Measurements from ENCODE around the gene BBS5. TPM values are rescaled to one million over a fixed set of nuclear protein-coding genes. Genes with fewer than 3 reads are reported as not detected.
A peak's percentile ranks its signal among the peaks of the same experiment; 100 is the strongest.
"Not testable (repeated sequence)": the region's sequence is repeated elsewhere in the genome, so short reads cannot be mapped to it uniquely, and the experiment has no call there.

BBS5 gene
- total RNA-seq, 1 donor from 2014 or later, result 5.5 TPM

DNA sequence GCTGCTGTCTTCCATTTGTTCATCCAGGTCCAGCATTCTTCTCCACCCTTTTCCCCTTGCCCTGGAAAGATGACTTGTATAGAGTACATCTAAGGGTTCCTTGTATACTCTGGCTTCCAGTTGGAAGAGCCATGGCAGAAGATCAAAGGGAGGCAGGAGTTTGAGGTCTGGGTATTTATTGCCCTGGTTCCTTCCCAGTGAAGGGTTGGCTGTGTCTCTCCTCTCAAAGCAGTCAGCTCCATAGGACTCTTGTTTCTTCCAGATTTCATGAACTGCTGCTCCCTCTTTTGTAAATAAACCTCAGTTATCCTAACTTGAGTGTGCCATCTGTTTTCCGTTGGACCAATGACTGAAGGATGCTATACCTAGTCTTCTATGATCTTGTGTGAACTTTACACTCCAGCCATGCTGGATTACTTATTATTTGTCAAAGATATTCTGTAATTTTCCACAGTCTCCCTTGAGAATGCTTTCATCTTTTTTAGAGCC, 6.4 kb downstream of the BBS5 start:
- DNase-seq (ENCODE audit: extremely low read depth, low read depth, low spot score), result no peak

DNA sequence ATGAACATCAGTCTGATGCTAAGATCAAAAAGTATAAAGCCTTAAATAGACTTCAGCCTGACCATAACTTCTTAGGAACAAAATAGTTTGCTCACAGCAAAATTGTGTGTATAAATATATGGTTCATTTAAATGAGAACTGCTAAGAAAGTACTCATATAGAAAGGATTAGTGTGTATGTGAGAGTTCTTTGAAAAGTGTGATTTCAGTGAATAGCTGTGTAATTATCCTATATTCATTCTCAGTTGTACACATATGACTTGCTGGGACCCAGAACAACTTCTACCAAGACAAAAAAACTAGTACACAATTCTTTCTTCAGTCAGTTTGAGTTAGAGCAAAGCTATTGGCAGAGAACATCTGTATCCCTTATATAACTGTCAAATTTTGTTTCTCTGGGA, 7.2 kb downstream of the BBS5 start:
- DNase-seq (ENCODE audit: extremely low read depth, low read depth, low spot score), result no peak

DNA sequence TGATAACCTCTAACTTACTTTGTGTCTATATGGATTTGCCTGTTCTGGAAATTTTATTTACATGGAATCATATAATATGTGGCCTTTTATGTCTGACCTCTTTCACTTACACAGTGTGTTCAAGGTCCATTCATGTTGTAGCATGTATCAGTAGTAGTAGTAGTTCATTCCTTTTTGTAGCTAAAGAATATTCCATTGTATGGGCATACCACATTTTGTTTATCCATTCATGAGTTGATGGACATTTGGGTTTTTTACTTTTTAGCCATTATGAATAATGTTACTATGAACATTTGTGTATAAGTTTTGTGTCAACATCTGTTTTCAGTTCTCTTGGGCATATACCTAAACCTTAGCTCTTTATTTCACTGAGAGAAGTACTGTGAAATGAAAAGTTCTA, 11.5 kb downstream of the BBS5 start:
- no peak for DNase-seq (ENCODE audit: extremely low read depth, low read depth, low spot score)

DNA sequence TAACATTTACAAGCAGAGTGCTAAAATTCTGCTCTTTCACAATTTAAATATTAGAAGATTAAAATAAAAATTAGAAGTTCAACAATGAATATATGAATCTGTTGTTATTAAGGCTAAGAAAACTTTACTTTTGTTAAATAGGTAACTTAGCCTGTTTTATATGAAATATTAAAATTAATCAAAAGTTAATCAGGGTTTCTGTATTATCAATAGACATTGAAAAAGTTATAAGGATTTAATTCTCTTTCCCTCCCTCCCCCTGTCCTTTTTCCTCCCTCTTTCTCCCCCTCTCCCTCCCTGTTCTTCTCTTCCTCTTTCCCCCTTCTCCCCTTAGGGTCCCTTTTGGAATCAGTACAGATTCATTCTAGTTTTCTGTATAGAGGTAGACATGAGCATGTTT, 12.1 kb downstream of the BBS5 start:
- DNase-seq (ENCODE audit: extremely low read depth, low read depth, low spot score), result no peak

DNA sequence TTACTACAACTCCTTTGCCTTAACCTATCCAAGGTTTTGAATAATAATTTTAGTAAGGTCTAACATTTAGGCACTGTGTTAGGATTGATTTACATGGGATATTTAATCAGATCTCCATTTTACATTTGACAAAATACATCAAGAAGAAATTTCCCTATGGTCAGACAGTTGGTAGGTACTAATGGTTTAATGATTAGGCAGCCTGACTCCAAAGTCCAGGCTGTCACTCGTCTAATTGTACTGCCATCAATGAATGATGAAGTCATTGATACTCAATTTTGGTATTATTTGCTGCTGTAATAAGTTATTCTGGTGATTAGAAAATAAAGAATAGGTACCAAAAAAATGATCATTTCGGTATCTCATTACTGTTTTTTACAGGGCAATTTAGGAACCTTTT, 14.1 kb downstream of the BBS5 start:
- no peak for DNase-seq (ENCODE audit: extremely low read depth, low read depth, low spot score)

DNA sequence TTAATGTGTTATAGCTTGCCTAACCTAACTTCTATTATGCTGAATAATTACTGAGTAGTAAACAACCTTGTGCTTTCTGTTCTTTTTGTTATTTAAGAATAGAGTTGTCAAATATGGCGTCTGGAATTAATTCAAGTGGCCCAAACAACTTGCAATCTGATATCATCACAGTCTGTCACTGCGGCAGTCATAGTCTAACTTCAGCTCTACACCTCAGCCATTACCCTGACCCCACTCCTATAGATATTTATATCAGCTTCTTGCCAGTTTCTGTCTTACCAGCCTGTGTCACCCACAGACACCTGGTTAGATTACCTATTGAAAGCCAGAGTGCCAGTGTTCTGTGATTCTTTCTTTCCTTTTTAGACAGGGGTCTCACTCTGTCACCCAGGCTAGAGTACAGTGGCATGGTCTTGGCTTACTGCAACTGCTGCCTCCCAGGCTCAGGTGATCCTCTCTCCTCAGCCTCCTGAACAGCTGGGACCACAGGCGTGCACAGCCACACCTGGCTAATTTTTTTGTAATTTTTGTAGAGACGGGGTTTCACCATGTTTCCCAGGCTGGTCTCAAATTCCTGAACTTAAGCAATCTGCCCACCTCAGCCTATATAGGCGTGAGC, 16.1 kb downstream of the BBS5 start:
- DNase-seq (ENCODE audit: extremely low read depth, low read depth, low spot score), result no peak

DNA sequence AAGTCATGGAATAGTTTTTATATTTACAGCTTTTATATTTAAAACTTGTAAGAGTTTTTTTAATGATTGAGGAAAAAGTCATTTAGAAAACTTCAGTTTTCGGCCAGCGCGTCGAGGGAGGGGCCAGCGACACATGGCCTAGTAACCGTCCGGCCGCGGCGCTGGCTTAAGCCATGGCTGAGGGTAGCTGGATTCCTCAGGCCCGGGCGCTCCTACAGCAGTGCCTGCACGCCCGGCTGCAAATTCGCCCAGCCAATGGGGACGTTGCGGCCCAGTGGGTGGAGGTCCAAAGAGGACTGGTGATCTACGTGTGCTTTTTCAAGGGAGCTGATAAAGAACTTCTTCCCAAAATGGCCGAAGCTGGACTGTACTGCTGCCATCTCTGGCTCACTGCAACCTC, 25.4 kb downstream of the BBS5 start:
- DNase-seq (ENCODE audit: extremely low read depth, low read depth, low spot score), result no peak

DNA sequence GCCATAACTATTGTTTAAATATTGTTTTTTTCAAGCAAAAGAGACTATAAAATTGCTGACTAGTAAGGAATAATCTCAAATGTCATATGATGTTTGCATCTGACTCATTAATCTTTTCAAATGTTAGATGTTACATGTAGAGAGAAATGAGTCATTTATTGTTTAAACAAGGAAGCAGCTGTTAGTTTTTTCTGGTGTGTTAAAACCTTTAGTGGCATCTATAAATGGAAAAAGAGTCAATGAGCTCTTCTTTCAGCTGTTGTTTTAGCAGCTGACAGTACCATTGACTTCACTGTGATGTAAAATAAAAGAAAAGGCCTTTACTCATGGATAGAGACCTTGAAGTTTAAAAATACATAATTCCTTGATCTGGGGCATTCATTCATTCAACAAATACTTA, 28.4 kb downstream of the BBS5 start:
- DNase-seq (ENCODE audit: extremely low read depth, low read depth, low spot score), result peak; percentile 73

DNA sequence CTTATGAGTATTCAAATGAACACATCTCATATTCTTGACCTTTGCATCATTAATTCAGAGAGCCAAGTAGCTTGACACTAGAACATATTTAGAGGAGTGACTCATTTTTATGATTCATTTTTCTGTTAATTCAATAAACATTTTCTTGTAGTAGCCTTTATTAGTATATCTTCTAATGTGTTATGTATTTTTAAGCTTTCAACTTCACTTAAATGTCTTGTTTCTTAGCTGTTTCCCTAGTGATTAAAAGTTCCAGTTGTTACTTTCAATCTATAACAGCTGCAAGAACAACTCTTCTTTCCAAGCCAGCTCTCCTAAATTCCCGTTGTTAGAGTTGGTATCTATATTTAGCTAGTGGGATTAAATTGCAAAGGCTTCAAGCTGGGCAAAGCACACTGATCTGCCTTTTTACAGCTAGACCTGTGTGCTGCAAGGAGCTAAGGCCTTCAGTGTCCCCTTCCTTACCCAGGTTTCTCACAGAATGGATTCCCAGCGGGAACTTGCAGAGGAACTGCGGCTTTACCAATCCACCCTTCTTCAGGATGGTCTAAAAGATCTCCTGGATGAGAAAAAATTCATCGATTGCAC, 30.1 kb downstream of the BBS5 start, which contains the start of gene KLHL41:
Gene KLHL41 (plus strand): TSS at position 405 of the 588 bp plus-strand sequence. CDS start 77 bp downstream, at position 482.
- no peak for DNase-seq (ENCODE audit: extremely low read depth, low read depth, low spot score)

DNA sequence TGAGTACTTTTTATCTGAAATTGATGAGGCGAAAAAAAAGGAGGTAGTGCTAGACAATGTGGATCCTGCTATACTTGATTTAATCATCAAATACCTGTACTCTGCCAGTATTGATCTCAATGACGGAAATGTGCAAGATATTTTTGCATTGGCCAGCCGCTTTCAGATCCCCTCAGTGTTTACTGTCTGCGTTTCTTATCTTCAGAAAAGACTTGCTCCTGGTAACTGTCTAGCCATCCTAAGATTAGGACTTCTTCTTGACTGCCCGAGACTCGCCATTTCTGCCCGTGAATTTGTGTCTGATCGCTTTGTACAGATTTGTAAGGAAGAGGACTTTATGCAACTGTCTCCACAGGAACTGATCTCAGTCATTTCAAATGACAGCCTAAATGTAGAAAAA, 30.7 kb downstream of the BBS5 start:
- DNase-seq (ENCODE audit: extremely low read depth, low read depth, low spot score), result no peak

DNA sequence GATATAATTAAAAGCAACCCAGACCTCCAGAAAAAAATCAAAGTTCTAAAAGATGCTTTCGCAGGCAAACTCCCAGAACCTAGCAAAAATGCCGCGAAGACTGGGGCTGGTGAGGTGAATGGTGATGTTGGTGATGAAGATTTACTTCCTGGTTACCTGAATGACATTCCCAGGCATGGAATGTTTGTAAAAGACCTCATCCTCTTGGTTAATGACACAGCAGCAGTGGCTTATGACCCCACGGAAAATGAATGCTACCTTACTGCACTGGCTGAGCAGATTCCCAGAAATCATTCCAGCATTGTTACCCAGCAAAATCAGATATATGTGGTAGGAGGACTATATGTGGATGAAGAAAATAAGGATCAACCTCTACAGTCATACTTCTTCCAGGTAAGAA, 31.2 kb downstream of the BBS5 start:
- DNase-seq (ENCODE audit: extremely low read depth, low read depth, low spot score), result no peak

DNA sequence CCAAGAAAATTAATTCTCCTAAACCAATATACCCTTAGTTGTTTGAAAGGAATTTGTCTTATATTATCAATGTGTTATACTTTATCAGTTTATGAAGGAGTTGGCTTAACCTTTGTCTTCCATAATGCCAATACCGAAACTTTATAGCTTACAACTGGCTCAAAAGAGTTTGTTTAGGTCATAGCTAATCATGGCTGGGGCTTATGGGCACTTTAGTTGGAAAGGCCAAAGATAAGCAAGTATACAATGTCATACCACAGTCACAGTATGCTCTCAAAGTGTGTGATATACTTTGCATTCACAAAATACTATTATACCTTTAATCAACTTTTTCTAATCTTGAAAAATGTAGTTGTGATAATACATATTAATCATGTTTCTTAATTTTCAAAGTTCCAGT, 32.5 kb downstream of the BBS5 start:
- no peak for DNase-seq (ENCODE audit: extremely low read depth, low read depth, low spot score)

DNA sequence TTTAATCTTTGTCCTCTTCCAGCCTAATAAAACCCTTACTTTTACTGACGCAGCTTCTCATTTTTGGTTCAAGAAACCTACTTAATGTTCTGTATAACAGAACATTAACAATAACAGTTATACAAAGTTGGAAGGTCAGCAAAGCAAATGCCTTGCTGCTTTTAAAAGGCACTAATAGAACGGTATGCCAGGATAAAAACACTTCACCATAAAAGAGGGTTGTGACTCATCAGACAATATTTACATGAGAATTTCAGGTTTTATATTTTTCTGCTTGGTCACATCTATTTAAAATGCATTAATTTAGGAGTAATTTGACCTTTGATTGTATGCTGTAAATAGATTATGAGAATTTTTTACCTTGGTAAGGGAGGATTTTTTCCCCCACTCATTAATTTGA, 33.2 kb downstream of the BBS5 start:
- no peak for DNase-seq (ENCODE audit: extremely low read depth, low read depth, low spot score)

DNA sequence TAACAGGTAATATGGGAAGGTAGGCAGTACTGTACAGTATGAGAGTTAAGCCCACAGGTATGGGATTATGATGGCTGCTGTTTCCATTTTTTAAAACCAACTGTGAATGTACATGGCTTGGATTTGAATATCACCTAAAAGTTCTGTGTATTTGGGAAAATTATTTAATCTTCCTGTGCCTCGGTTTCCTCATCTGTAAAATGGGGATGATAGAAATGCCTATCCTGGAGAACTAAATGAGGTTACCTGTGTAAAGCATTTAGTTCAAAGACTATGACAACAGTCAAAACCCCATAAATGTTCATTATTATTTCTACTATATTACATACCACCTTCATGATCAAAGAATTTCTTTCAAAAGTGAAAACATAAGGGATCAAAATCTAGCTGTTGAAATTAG, 33.8 kb downstream of the BBS5 start:
- no peak for DNase-seq (ENCODE audit: extremely low read depth, low read depth, low spot score)

DNA sequence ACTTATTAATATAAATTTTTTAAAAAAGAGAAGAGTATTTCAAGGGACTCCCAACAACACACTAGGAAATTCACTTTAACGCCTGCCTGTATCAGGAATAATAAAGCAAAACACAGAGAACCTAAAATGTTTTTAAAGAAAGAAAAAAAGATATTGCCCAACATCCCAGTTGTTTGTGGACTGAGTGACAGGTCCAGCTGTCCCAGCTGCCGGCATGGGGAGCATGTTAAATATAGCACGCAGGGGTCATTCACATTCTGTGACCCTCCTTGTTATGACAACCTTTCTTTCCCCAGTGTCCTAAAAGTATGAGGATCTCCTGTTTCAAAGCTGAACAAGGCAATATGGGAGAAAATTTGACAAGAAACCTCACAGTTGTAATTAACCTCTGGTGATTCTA, 34.6 kb downstream of the BBS5 start:
- no peak for DNase-seq (ENCODE audit: extremely low read depth, low read depth, low spot score)

DNA sequence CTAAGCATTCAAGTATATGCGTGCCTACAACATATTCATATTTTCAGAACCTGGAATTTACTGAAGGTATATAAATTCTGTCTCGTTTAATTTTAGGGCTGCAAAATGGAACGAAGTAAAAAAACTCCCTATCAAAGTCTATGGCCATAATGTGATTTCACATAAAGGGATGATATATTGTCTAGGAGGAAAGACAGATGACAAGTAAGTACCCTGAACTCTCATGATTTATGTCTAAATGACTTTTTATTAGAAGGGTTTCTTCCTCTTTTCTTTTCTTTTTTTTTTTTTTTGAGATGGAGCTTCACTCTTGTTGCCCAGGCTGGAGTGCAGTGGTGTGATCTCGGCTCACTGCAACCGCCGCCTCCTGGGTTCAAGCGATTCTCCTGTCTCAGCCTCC, 35.5 kb downstream of the BBS5 start:
- not testable (repeated sequence) for DNase-seq (ENCODE audit: extremely low read depth, low read depth, low spot score)

DNA sequence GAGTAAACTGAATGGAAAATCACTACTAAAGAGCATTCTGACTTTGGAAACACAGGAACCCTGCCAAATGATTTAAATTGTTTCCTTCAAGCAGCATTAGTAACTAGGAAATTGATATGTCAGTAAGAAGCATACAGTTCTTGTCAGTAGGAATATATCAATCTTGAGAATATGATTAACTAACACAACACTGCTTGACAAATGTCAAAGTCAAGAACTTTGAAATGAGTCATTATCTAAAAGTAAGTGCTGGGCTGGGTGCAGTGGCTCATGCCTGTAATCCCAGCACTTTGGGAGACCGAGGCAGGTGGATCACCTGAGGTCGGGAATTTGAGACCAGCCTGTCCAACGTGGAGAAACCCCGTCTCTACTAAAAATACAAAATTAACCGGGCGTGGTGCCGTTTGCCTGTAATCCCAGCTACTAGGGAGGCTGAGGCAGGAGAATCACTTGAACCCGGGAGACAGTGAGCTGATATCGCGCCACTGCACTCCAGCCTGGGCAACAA, 37.2 kb downstream of the BBS5 start:
- not testable (repeated sequence) for DNase-seq (ENCODE audit: extremely low read depth, low read depth, low spot score)

DNA sequence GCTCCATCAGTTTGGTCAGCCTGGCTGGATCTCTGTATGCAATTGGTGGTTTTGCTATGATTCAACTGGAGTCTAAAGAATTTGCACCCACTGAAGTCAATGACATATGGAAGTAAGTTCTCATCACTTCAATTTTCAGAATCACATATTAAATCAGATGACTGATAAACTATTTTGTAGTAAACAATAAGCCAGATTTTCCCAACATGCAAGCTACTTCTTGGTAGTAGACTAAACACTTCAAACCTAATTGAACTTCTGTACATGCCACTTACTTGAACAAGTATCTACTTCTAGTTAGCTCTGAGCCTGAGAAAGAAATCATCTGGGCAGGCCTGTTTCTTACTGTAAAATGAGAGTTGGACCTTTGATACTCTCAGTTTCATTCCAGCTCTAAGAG, 41.6 kb downstream of the BBS5 start:
- no peak for DNase-seq (ENCODE audit: extremely low read depth, low read depth, low spot score)

DNA sequence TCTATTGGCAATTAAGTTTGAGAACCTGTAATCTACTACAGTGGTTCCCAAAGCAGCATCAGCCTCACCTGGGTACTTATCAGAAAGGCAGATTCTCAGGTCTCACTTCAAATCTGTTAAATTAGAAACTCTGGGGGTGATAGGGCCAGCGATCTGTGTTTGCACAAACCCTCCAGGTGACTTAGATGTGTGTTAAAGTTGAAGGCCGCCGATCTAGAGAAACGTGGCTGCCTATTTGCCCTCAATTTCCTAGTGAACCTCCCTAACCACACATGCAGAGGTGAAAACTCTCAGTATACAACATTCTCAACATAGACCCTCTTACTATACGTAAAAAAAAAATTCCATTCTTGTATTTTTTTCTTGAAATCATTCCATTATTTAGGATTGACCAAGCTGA, 44.4 kb downstream of the BBS5 start:
- no peak for DNase-seq (ENCODE audit: extremely low read depth, low read depth, low spot score)

DNA sequence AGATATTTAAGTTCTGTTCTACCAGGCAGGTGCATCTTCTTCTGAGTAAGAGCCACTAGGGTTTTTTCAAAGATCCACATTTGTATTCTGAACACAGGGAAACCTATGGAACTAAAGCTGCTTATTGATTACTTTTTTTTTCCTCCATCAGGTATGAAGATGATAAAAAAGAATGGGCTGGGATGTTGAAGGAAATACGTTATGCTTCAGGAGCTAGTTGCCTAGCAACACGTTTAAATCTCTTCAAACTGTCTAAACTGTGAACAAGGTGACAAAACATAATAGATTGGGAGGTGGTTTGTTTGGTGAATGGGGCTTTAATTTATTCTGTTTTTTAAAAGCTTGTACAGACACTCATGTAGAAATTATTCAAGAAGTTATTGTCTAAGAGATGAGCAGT, 46.1 kb downstream of the BBS5 start:
- DNase-seq (ENCODE audit: extremely low read depth, low read depth, low spot score), result no peak

DNA sequence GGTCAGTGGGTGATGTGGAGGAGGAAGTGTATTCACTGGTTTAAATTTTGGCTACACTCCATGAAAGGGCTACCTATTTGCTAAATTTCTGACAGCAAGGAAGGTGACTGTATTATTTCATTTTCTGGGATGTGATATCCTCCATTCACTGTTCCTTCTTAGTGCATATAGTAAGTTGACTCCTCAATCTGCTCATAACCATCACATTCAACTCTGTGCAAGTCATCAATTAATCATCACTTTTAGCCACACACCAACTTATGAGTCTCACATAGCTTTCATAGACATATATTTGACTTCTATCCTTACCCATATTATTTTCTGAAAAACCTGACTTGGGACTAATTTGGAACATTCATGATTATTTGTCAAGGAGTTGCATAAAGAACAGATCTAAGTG, 47.2 kb downstream of the BBS5 start:
- DNase-seq (ENCODE audit: extremely low read depth, low read depth, low spot score), result no peak

DNA sequence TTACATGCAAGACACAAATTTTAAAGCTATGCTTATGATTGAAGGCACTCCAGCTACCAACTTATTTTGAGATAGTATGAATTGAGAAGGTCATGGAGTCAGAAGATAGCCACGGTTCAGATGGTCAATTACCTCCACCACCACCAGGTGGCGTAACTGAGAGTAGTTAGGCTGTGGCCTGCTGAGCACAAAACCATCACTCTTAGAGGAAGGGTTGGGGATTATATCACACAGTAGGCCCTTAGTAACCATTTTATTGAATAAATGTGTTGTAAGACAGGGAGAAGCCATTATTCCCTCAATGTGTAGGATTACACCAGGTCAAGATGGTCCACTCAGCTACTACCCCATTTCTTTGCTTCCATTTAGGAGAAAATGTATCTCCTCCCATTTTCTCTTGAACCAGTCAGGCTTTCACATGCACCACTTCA, 49.0 kb downstream of the BBS5 start:
- peak; percentile 45 for DNase-seq (ENCODE audit: extremely low read depth, low read depth, low spot score)

Measured in glomerular endothelial cell (primary cell).